CD4-positive, alpha-beta T cell (primary cell): ENCODE measurements around the gene PXT1. TPM values are rescaled to one million over a fixed set of nuclear protein-coding genes. Genes with fewer than 3 reads are reported as not detected.

ENCODE experiments used
- ATAC-seq: fragments of 200-7000 bp; cut with Tn5 transposase; one replicate; pipeline ENCODE4 v1.10.0; 2022; ENCODE audit warnings: mild to moderate bottlenecking; ENCODE audit not compliant: poor library complexity
- CTCF ChIA-PET: fragments of 350-600 bp; sonication (Branson Sonifier 250); formaldehyde crosslinking; loops from one replicate; lab custom pipeline; 2021; ENCODE audit warnings: antibody characterized with exemption, inconsistent platforms; lab: Charles Lee
- POLR2A ChIA-PET: fragments of 350-600 bp; sonication (Branson Sonifier 250); formaldehyde crosslinking; loops from one replicate; lab custom pipeline; 2021; ENCODE audit warnings: antibody characterized with exemption, inconsistent platforms; lab: Charles Lee
- DNase-seq, 14 experiments: peaks; one replicate each; pipeline ENCODE4 v3.0.0-alpha.2; 2013 to 2020; ENCODE audit warnings: mixed read lengths in 2 of 14
- H3K27ac ChIP-seq, 2 donors: one replicate each; pipeline versions ENCODE4 v1.5.1 to v1.7.0; 2013; ENCODE audit warnings: low read length in 2 of 2, low read depth in 1 of 2, mild to moderate bottlenecking in 1 of 2
- H3K27me3 ChIP-seq, 2 experiments: 1 replicate in 1 of 2; 2 replicates in 1 of 2; pipeline versions ENCODE4 v1.6.1 to v1.7.0; 2013; ENCODE audit warnings: low read length in 2 of 2, control low read depth in 1 of 2, mild to moderate bottlenecking in 1 of 2, moderate library complexity in 1 of 2; ENCODE audit not compliant: insufficient read depth in 2 of 2, control insufficient read depth in 1 of 2
- H3K36me3 ChIP-seq: one replicate; pipeline ENCODE4 v1.6.1; 2013; ENCODE audit warnings: low read length, control low read depth; ENCODE audit not compliant: insufficient read depth
- H3K4me1 ChIP-seq: one replicate; pipeline ENCODE4 v1.6.1; 2013; ENCODE audit warnings: low read length, control low read depth; ENCODE audit not compliant: insufficient read depth
- H3K4me3 ChIP-seq: one replicate; pipeline ENCODE4 v1.5.1; 2013; ENCODE audit warnings: mild to moderate bottlenecking, low read length, moderate library complexity
- H3K9me3 ChIP-seq, 2 experiments: 1 replicate in 1 of 2; 2 replicates in 1 of 2; pipeline versions ENCODE4 v1.6.1 to v1.7.0; 2013; ENCODE audit warnings: low read length in 2 of 2, mild to moderate bottlenecking in 2 of 2, control low read depth in 1 of 2, moderate library complexity in 1 of 2; ENCODE audit not compliant: control insufficient read depth in 1 of 2, insufficient read depth in 1 of 2
- H3K27ac Mint-ChIP-seq: one replicate; pipeline ENCODE4 v1.8.0; 2020; ENCODE audit warnings: mixed read lengths
- H3K27me3 Mint-ChIP-seq: one replicate; pipeline ENCODE4 v1.8.0; 2021; ENCODE audit warnings: mixed read lengths
- H3K36me3 Mint-ChIP-seq: one replicate; pipeline ENCODE4 v1.8.0; 2021; ENCODE audit warnings: low read depth, mixed read lengths
- H3K4me1 Mint-ChIP-seq: one replicate; pipeline ENCODE4 v1.8.0; 2021; ENCODE audit warnings: low read depth, mixed read lengths
- H3K4me3 Mint-ChIP-seq: one replicate; pipeline ENCODE4 v1.8.0; 2020; ENCODE audit warnings: mild to moderate bottlenecking, mixed read lengths
- H3K9me3 Mint-ChIP-seq: one replicate; pipeline ENCODE4 v1.8.0; 2020; ENCODE audit warnings: mixed read lengths
- intact Hi-C, 2 experiments: fragments of 100-400 bp; cut with DNase I in 1 of 2; cut with micrococcal nuclease in 1 of 2; formaldehyde crosslinking; loops; one replicate each; pipeline versions ENCODE4 v1.15.1 to v1.9.0; 2023 to 2025; cut with DNase I, micrococcal nuclease
- total RNA-seq, 174 experiments: library from RNA in 2 of 174; stranded (reverse) in 2 of 174; gene quantifications; one replicate each; pipeline ENCODE4 v1.2.3 and lab custom pipeline; 2021 to 2026
- TF ChIP-seq, protein P1 (sequence below): fragments of 200-600 bp; IDR thresholded peaks from one replicate; pipeline ENCODE4 v1.8.0; 2022; ENCODE audit warnings: antibody characterized with exemption, mild to moderate bottlenecking

Gene PXT1
- total RNA-seq, 2 experiments from 2014 or later: 0.55 to 0.59 TPM

- POLR2A ChIA-PET: no interaction called here
- H3K4me1 Mint-ChIP-seq: peaks cover 56% of the 10 kb centered on the region
These were observed 19.0 kb upstream of the PXT1 start for GRCh38 chr6:36461646-36462045.

DNA sequence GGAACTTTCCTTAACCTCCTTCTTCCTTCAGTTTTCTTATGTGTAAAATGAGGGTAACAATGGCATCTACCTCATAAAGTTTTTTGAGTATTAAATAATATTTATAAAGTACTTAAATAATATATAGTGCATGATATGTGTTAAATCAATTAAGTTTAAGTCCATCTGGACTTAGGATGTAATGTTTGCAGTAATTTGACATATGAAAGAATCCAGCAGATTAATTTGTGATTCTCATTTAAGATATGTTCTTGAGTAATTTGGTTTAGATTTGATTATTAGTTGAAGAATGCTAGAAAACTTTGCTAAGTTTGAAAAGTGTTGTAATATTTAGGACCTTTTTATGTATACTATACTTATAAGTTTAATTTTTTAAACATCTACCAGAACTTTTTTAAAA, 18.3 kb upstream of the PXT1 start:
- Histone ChIP-seq H3K9me3 (no peaks in the 10 kb centered on the region), H3K4me3 (no peak overlapping the region), H3K27me3 (no peaks in the 10 kb centered on the region), H3K36me3 (peaks cover 4% of the 10 kb centered on the region), H3K27ac (no peak overlapping the region), H3K4me1 (peaks cover 10% of the 10 kb centered on the region)
- intact Hi-C loops: loop anchor here in 1 of 2 experiments (5.0 kb wide), 1 partner anchor 39 kb away; no protein-coding TSS in a partner anchor
- TF ChIP-seq, protein P1, sequence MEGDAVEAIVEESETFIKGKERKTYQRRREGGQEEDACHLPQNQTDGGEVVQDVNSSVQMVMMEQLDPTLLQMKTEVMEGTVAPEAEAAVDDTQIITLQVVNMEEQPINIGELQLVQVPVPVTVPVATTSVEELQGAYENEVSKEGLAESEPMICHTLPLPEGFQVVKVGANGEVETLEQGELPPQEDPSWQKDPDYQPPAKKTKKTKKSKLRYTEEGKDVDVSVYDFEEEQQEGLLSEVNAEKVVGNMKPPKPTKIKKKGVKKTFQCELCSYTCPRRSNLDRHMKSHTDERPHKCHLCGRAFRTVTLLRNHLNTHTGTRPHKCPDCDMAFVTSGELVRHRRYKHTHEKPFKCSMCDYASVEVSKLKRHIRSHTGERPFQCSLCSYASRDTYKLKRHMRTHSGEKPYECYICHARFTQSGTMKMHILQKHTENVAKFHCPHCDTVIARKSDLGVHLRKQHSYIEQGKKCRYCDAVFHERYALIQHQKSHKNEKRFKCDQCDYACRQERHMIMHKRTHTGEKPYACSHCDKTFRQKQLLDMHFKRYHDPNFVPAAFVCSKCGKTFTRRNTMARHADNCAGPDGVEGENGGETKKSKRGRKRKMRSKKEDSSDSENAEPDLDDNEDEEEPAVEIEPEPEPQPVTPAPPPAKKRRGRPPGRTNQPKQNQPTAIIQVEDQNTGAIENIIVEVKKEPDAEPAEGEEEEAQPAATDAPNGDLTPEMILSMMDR: no peak
- Mint-ChIP-seq H3K4me1 (peaks cover 56% of the 10 kb centered on the region), H3K36me3 (peaks cover 21% of the 10 kb centered on the region), H3K4me3 (no peak overlapping the region), H3K9me3 (no peaks in the 10 kb centered on the region), H3K27ac (no peak overlapping the region), H3K27me3 (no peaks in the 10 kb centered on the region)
- POLR2A ChIA-PET: no interaction called here
- no peak for ATAC-seq
- no peak for DNase-seq
- CTCF ChIA-PET: no interaction called here

More at GRCh38 chr6:36461646-36462045, 19.0 kb upstream of the PXT1 start:
- H3K36me3 ChIP-seq: peaks cover 3% of the 10 kb centered on the region
- DNase-seq (no peak), ATAC-seq (no peak)
- no peak overlapping the region for H3K4me3 ChIP-seq
- no peaks in the 10 kb centered on the region for H3K9me3 ChIP-seq
- H3K9me3 Mint-ChIP-seq: no peaks in the 10 kb centered on the region
- H3K27ac Mint-ChIP-seq: peak overlapping the region; percentile 7
- CTCF ChIA-PET: interaction anchor here (0.6 to 2.2 kb wide), 3 partner anchors 18 to 87 kb away, joined by 3 to 9 read pairs (median 4); no protein-coding TSS in a partner anchor
- H3K4me3 Mint-ChIP-seq: no peak overlapping the region
- H3K27me3 Mint-ChIP-seq: no peaks in the 10 kb centered on the region
- TF ChIP-seq, protein P1: no peak
- H3K27me3 ChIP-seq: no peaks in the 10 kb centered on the region
- intact Hi-C loops: loop anchor here in 1 of 2 experiments (5.0 kb wide), 1 partner anchor 39 kb away; no protein-coding TSS in a partner anchor
- H3K36me3 Mint-ChIP-seq: peaks cover 23% of the 10 kb centered on the region
- H3K4me1 ChIP-seq: peaks cover 8% of the 10 kb centered on the region
- H3K27ac ChIP-seq: no peak overlapping the region

DNA sequence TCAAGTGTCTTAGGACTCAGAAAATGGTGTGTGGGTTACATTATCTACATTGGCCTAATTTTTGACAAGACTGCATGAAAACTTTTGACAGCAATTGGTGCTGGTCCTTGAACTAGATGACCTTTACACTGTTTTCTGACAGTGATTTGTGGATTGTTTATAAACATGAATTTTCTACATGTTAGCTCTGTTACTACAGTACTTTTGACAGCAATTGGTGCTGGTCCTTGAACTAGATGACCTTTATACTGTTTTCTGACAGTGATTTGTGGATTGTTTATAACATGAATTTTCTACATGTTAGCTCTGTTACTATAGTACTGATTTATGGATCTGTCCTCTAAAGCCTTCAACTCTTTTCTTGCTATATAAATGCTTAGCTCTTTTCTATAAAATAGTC, 16.8 kb upstream of the PXT1 start:
- POLR2A ChIA-PET: interaction anchor here (1.3 kb wide), 1 partner anchor 10 kb away, joined by 3 read pairs; no protein-coding TSS in a partner anchor
- no peak overlapping the region for H3K27ac Mint-ChIP-seq
- intact Hi-C loops: no loop called here

More for the DNA sequence above, 16.8 kb upstream of the PXT1 start:
- no peaks in the 10 kb centered on the region for H3K27me3 Mint-ChIP-seq
- H3K4me1 ChIP-seq: peaks cover 10% of the 10 kb centered on the region
- H3K36me3 Mint-ChIP-seq: peaks cover 28% of the 10 kb centered on the region
- DNase-seq: no peak
- CTCF ChIA-PET: interaction anchor here (0.5 kb wide), 1 partner anchor 97 kb away, joined by 3 read pairs; no protein-coding TSS in a partner anchor
- peaks cover 59% of the 10 kb centered on the region for H3K4me1 Mint-ChIP-seq
- no peak overlapping the region for H3K4me3 ChIP-seq
- no peaks in the 10 kb centered on the region for H3K27me3 ChIP-seq
- no peak overlapping the region for H3K27ac ChIP-seq
- no peak for ATAC-seq
- H3K9me3 ChIP-seq: no peaks in the 10 kb centered on the region
- TF ChIP-seq, protein P1: no peak
- H3K9me3 Mint-ChIP-seq: no peaks in the 10 kb centered on the region
- H3K36me3 ChIP-seq: peaks cover 10% of the 10 kb centered on the region
- no peak overlapping the region for H3K4me3 Mint-ChIP-seq
